H9 (cell line): ENCODE results near the gene KAT2B. TPM values are rescaled to one million over a fixed set of nuclear protein-coding genes. Genes with fewer than 3 reads are reported as not detected.

ENCODE experiments used
- DNase-seq: peaks from one replicate; pipeline ENCODE4 v3.0.0-alpha.2; 2017
- H2AFZ ChIP-seq: one replicate; pipeline ENCODE4 v1.6.1; 2013; ENCODE audit warnings: mild to moderate bottlenecking, low read length, control low read depth, moderate library complexity
- H2AK5ac ChIP-seq: 2 replicates; pipeline ENCODE4 v1.6.1; 2013; ENCODE audit warnings: low read length, control low read depth, mixed read lengths; ENCODE audit not compliant: insufficient read length
- H2BK120ac ChIP-seq: one replicate; pipeline ENCODE4 v1.6.1; 2013; ENCODE audit warnings: low read depth, mild to moderate bottlenecking, low read length, control low read depth, inconsistent platforms; ENCODE audit not compliant: poor library complexity, severe bottlenecking
- H2BK12ac ChIP-seq: 2 replicates; pipeline ENCODE4 v1.6.1; 2013; ENCODE audit warnings: low read length, control low read depth, mixed read lengths, low read depth; ENCODE audit not compliant: insufficient read length
- H2BK15ac ChIP-seq: 2 replicates; pipeline ENCODE4 v1.6.1; 2013; ENCODE audit warnings: low read depth, low read length, control low read depth
- H2BK20ac ChIP-seq: one replicate; pipeline ENCODE4 v1.6.1; 2013; ENCODE audit warnings: low read depth, mild to moderate bottlenecking, low read length, control low read depth, inconsistent platforms; ENCODE audit not compliant: poor library complexity, severe bottlenecking
- H2BK5ac ChIP-seq: 2 replicates; pipeline ENCODE4 v1.6.1; 2013; ENCODE audit warnings: low read length, control low read depth, mixed read lengths; ENCODE audit not compliant: insufficient read length
- H3K14ac ChIP-seq: 2 replicates; pipeline ENCODE4 v1.6.1; 2013; ENCODE audit warnings: low read length, control low read depth; ENCODE audit not compliant: insufficient read depth
- H3K18ac ChIP-seq: 2 replicates; pipeline ENCODE4 v1.6.1; 2013; ENCODE audit warnings: low read depth, mild to moderate bottlenecking, mixed read lengths, low read length, control low read depth; ENCODE audit not compliant: insufficient read length
- H3K23ac ChIP-seq: 2 replicates; pipeline ENCODE4 v1.6.1; 2013; ENCODE audit warnings: low read length, control low read depth, mixed read lengths, low read depth; ENCODE audit not compliant: insufficient read length
- H3K23me2 ChIP-seq: 2 replicates; pipeline ENCODE4 v1.6.1; 2013; ENCODE audit warnings: low read depth, mild to moderate bottlenecking, mixed read lengths, low read length, control low read depth; ENCODE audit not compliant: insufficient read length, poor library complexity, severe bottlenecking
- H3K27ac ChIP-seq: 2 replicates; pipeline ENCODE4 v1.5.1; 2013; ENCODE audit warnings: low read length, control low read depth, mixed read lengths, low read depth; ENCODE audit not compliant: insufficient read length
- H3K27me3 ChIP-seq: 2 replicates; pipeline ENCODE4 v1.6.1; 2013; ENCODE audit warnings: low read length, control low read depth, inconsistent platforms; ENCODE audit not compliant: insufficient read depth
- H3K4ac ChIP-seq: 2 replicates; pipeline ENCODE4 v1.6.1; 2013; ENCODE audit warnings: low read depth, mild to moderate bottlenecking, control low read depth, inconsistent platforms, low read length, moderate library complexity
- H3K4me1 ChIP-seq: 2 replicates; pipeline ENCODE4 v1.6.1; 2013; ENCODE audit warnings: low read length, control low read depth, inconsistent platforms; ENCODE audit not compliant: insufficient read depth
- H3K4me2 ChIP-seq: 2 replicates; pipeline ENCODE4 v1.6.1; 2013; ENCODE audit warnings: low read length, control low read depth, mixed read lengths; ENCODE audit not compliant: insufficient read length, insufficient read depth
- H3K56ac ChIP-seq: 2 replicates; pipeline ENCODE4 v1.6.1; 2013; ENCODE audit warnings: low read depth, mild to moderate bottlenecking, mixed read lengths, low read length, control low read depth; ENCODE audit not compliant: insufficient read length
- H3K79me1 ChIP-seq: 2 replicates; pipeline ENCODE4 v1.6.1; 2013; ENCODE audit warnings: low read depth, mild to moderate bottlenecking, moderate library complexity, low read length, control low read depth, inconsistent platforms; ENCODE audit not compliant: insufficient read depth, poor library complexity, severe bottlenecking
- H3K79me2 ChIP-seq: 2 replicates; pipeline ENCODE4 v1.6.1; 2013; ENCODE audit warnings: low read length, control low read depth, inconsistent platforms; ENCODE audit not compliant: insufficient read depth
- H3K9ac ChIP-seq: 2 replicates; pipeline ENCODE4 v1.6.1; 2013; ENCODE audit warnings: low read length, control low read depth, mixed read lengths; ENCODE audit not compliant: insufficient read length; ENCODE audit errors: extremely low read depth
- H3K9me3 ChIP-seq: one replicate; pipeline ENCODE4 v1.6.1; 2013; ENCODE audit warnings: low read depth, low read length, inconsistent platforms; ENCODE audit not compliant: control insufficient read depth
- H3T11ph ChIP-seq: one replicate; pipeline ENCODE4 v1.6.1; 2013; ENCODE audit warnings: mild to moderate bottlenecking, low read length, control low read depth, inconsistent platforms
- H4K20me1 ChIP-seq: one replicate; pipeline ENCODE4 v1.6.1; 2013; ENCODE audit not compliant: control insufficient read depth, insufficient read length, insufficient read depth
- H4K5ac ChIP-seq: 2 replicates; pipeline ENCODE4 v1.6.1; 2013; ENCODE audit warnings: low read depth, mild to moderate bottlenecking, mixed read lengths, low read length, control low read depth; ENCODE audit not compliant: insufficient read length
- H4K8ac ChIP-seq: replicated peaks from 2 replicates; pipeline ENCODE4 v1.6.1; 2013; ENCODE audit warnings: low read length, control low read depth, mixed read lengths, low read depth; ENCODE audit not compliant: insufficient read length
- H4K91ac ChIP-seq: 2 replicates; pipeline ENCODE4 v1.6.1; 2013; ENCODE audit warnings: low read depth, mild to moderate bottlenecking, moderate library complexity, mixed read lengths, low read length, control low read depth; ENCODE audit not compliant: insufficient read length
- H3K27ac Mint-ChIP-seq, 3 experiments: 2 replicates in 2 of 3; 3 replicates in 1 of 3; pipeline ENCODE4 v1.8.0; 2020 to 2021; ENCODE audit warnings: mixed read lengths in 3 of 3, mild to moderate bottlenecking in 1 of 3, moderate library complexity in 1 of 3
- H3K27me3 Mint-ChIP-seq: 2 replicates; pipeline ENCODE4 v1.8.0; 2021; ENCODE audit warnings: low read depth, mild to moderate bottlenecking, moderate library complexity, mixed read lengths
- H3K36me3 Mint-ChIP-seq, 3 experiments: 2 replicates in 2 of 3; 3 replicates in 1 of 3; pipeline ENCODE4 v1.8.0; 2020 to 2021; ENCODE audit warnings: low read depth in 3 of 3, mixed read lengths in 3 of 3; ENCODE audit not compliant: insufficient read depth in 1 of 3
- H3K4me1 Mint-ChIP-seq, 2 experiments: 2 replicates each; pipeline ENCODE4 v1.8.0; 2020; ENCODE audit warnings: mixed read lengths in 2 of 2
- H3K4me3 Mint-ChIP-seq, 2 experiments: 2 replicates in 1 of 2; 3 replicates in 1 of 2; pipeline ENCODE4 v1.8.0; 2020 to 2021; ENCODE audit warnings: mild to moderate bottlenecking in 2 of 2, mixed read lengths in 2 of 2, moderate library complexity in 1 of 2
- H3K9me3 Mint-ChIP-seq, 2 experiments: 2 replicates in 1 of 2; 3 replicates in 1 of 2; pipeline ENCODE4 v1.8.0; 2020; ENCODE audit warnings: mild to moderate bottlenecking in 2 of 2, mixed read lengths in 2 of 2, moderate library complexity in 1 of 2
- CTCF ChIP-seq: fragments of 200-600 bp; sonication (generic); conservative IDR thresholded peaks from 3 replicates; pipeline ENCODE4 v1.8.0; 2021; ENCODE audit warnings: antibody characterized with exemption, mild to moderate bottlenecking
- WGBS: extraction: QIAGEN DNeasy Blood & Tissue Kit; methylation state at CpG from one replicate; pipeline ENCODE4 v1.1.7; 2013; ENCODE audit warnings: missing lambda C conversion rate, low lambda C conversion rate, mixed read lengths; ENCODE audit not compliant: insufficient read length; ENCODE audit errors: extremely low coverage; 5-methylcytosine and 5-hydroxymethylcytosine counted together
- total RNA-seq: library from RNA; stranded (reverse); gene quantifications from 2 replicates; pipeline ENCODE4 v1.2.1, GENCODE V29; 2021

Gene KAT2B
- total RNA-seq, 1 experiment from 2014 or later = 6.3 TPM

GRCh38 chr3:20099060-20099459, 58.8 kb downstream of the KAT2B start:
- no peaks in the 10 kb centered on the region for H3K23me2 ChIP-seq
- no peak overlapping the region for H2BK120ac ChIP-seq
- no peaks in the 10 kb centered on the region for H3K4me1 ChIP-seq
- no peak overlapping the region for H2BK20ac ChIP-seq
- H4K91ac ChIP-seq = no peak overlapping the region
- no peak for DNase-seq
- no peak overlapping the region for H3K56ac ChIP-seq
- no peak overlapping the region for H2BK15ac ChIP-seq
- no peak overlapping the region for H2AK5ac ChIP-seq
- TF ChIP-seq CTCF = no peak
- H3K18ac ChIP-seq = no peak overlapping the region
- H3K79me1 ChIP-seq = no peaks in the 10 kb centered on the region
- no peaks in the 10 kb centered on the region for H3K9me3 ChIP-seq
- WGBS = no CpG with 5 or more reads among the region's 6 CpGs
- H3K27me3 ChIP-seq = no peaks in the 10 kb centered on the region
- H3K27me3 Mint-ChIP-seq = no peaks in the 10 kb centered on the region; the same call in 1 of the 2 replicates
- H3K4me1 Mint-ChIP-seq = peaks cover 0 to 9% of the 10 kb centered on the region in 2 experiments; a peak in 1 of 4 replicates
- no peak overlapping the region for H3K4ac ChIP-seq
- H2AFZ ChIP-seq = no peak overlapping the region
- no peak overlapping the region for H3K27ac ChIP-seq
- no peak overlapping the region for H3K23ac ChIP-seq
- no peak overlapping the region for H4K5ac ChIP-seq
- no peak overlapping the region for H4K8ac ChIP-seq
- no peaks in the 10 kb centered on the region for H3K79me2 ChIP-seq
- H2BK5ac ChIP-seq = no peak overlapping the region
- no peak overlapping the region for H3K9ac ChIP-seq
- H3K27ac Mint-ChIP-seq = no peak overlapping the region
- H4K20me1 ChIP-seq = no peaks in the 10 kb centered on the region
- no peaks in the 10 kb centered on the region for H3K36me3 Mint-ChIP-seq
- no peak overlapping the region for H3T11ph ChIP-seq
- no peaks in the 10 kb centered on the region for H3K9me3 Mint-ChIP-seq
- H2BK12ac ChIP-seq = no peak overlapping the region
- no peak overlapping the region for H3K14ac ChIP-seq
- no peak overlapping the region for H3K4me3 Mint-ChIP-seq
- H3K4me2 ChIP-seq = no peak overlapping the region
